HepG2 (cell line): Measurements from ENCODE around the gene PTMA. TPM values are rescaled to one million over a fixed set of nuclear protein-coding genes. Genes with fewer than 3 reads are reported as not detected.
A peak's percentile ranks its signal among the peaks of the same experiment; 100 is the strongest.

Source experiments
- HNRNPH1 ChIP-seq: fragments of 200-400 bp; formaldehyde crosslinking; optimal IDR thresholded peaks from 2 replicates; pipeline ENCODE3; 2017; ENCODE audit warnings: mild to moderate bottlenecking, low read depth, low read length
- JARID2 ChIP-seq: sonication (generic); formaldehyde crosslinking; IDR thresholded peaks from 2 replicates; pipeline ENCODE4 v1.8.1; 2023; ENCODE audit warnings: missing genetic modification reagents, inconsistent platforms; ENCODE audit not compliant: insufficient replicate concordance
- PHF20 ChIP-seq: sonication (generic); formaldehyde crosslinking; IDR thresholded peaks from 2 replicates; pipeline ENCODE4 v1.5.0; 2020; ENCODE audit warnings: mild to moderate bottlenecking, missing genetic modification reagents
- RELA ChIP-seq: sonication (generic); formaldehyde crosslinking; IDR thresholded peaks from 2 replicates; pipeline ENCODE4 v1.4.0; 2020; ENCODE audit warnings: missing genetic modification reagents
- THAP11 ChIP-seq: IDR thresholded peaks from 2 replicates; pipeline ENCODE4 v1.6.1; 2016; ENCODE audit warnings: missing biosample characterization, missing genetic modification reagents
- ZMYM4 ChIP-seq: sonication (generic); formaldehyde crosslinking; IDR thresholded peaks from 2 replicates; pipeline ENCODE4 v1.8.1; 2023; ENCODE audit warnings: mild to moderate bottlenecking, missing genetic modification reagents
- ZNF749 ChIP-seq: sonication (generic); formaldehyde crosslinking; IDR thresholded peaks from 2 replicates; pipeline ENCODE4 v1.8.0; 2022; ENCODE audit warnings: mild to moderate bottlenecking, missing genetic modification reagents, moderate library complexity, borderline replicate concordance
- polyA plus RNA-seq, 8 experiments: library from polyadenylated mRNA; depleted of rRNA in 3 of 8; stranded (reverse) in 7 of 8; unstranded in 1 of 8; fragments of >200 nt; fragmentation: Illumina TruSeq in 4 of 8; extraction: Trizol in 4 of 8; gene quantifications; 2 replicates each; pipeline versions ENCODE4 v1.2.1 to v1.2.3, GENCODE V29; 2011 to 2016; ENCODE audit warnings: low read depth in 4 of 8, missing spikeins in 1 of 8, mixed read lengths in 1 of 8; ENCODE audit not compliant: insufficient read depth in 1 of 8
- total RNA-seq, 5 experiments: library from RNA; depleted of rRNA; stranded (reverse); fragments of >200 nt; fragmentation: Illumina TruSeq; extraction: Trizol; gene quantifications; 2 replicates each; pipeline ENCODE4 v1.2.3, GENCODE V29; 2016; ENCODE audit warnings: low read depth in 1 of 5
- TF ChIP-seq, protein P1 (sequence below): sonication (generic); formaldehyde crosslinking; IDR thresholded peaks from 2 replicates; pipeline ENCODE4; 2020; ENCODE audit warnings: missing genetic modification reagents, mild to moderate bottlenecking, borderline replicate concordance
- TF ChIP-seq, protein P2 (sequence below): sonication (generic); formaldehyde crosslinking; IDR thresholded peaks from 2 replicates; pipeline ENCODE4 v1.9.0; 2021; ENCODE audit warnings: missing genetic modification reagents, borderline replicate concordance
- TF ChIP-seq, protein P3 (sequence below): sonication (generic); formaldehyde crosslinking; IDR thresholded peaks from 2 replicates; pipeline ENCODE4 v1.4.0; 2020; ENCODE audit warnings: missing genetic modification reagents, mild to moderate bottlenecking, borderline replicate concordance
- TF ChIP-seq, protein P4 (sequence below): sonication (generic); formaldehyde crosslinking; IDR thresholded peaks from 2 replicates; pipeline ENCODE4 v1.4.0; 2020; ENCODE audit warnings: missing genetic modification reagents

The PTMA gene
- total and polyA plus RNA-seq, 2 of the 13 experiments (the other 11 are each of a cell fraction or from before 2014, with no cell fraction given), result 190 to 1,086 TPM

DNA sequence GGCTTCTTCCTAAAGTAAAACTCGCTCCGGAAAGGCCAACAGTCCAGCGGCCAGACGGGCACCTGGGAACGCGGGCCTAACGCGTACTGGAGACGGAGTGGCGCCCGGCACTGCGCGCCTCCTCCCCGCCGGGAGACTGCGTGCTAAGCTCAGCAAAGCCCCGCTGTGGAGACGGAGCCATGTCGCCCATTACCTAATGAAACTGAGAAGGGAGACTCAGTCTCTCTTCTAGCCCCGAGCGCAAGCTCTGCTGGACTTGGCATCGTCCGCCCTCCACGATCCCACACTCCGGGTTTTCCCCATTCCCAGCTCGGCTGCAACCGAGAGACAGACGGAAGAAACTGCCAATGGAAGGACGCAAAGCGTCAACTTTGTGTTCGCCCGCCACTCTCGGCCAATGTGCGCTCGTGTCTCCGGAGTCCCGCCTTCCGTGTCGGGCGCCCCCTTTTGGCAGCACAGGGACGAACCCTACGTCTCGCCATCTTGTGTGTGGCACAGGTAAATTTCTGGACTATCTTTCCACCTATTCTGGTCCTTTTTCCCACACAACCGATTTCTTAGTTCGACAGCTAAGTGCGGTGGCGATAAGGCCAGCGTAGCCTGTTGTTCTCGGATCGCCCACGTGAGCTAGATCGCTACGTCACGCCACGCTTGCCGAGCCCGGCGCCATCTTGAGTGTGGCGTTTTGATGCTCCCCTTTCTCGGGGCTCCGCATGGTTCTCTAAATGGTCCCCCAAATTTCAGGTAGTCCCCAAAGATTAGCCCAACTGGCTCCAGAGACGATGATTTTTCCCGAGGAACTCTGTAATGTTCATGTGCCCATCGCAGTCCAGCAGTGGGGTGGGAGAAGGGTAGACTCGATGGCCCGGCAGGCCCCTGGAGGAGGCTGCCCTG is 1.3 kb upstream of the PTMA start (continued):
- TF ChIP-seq, protein P1, sequence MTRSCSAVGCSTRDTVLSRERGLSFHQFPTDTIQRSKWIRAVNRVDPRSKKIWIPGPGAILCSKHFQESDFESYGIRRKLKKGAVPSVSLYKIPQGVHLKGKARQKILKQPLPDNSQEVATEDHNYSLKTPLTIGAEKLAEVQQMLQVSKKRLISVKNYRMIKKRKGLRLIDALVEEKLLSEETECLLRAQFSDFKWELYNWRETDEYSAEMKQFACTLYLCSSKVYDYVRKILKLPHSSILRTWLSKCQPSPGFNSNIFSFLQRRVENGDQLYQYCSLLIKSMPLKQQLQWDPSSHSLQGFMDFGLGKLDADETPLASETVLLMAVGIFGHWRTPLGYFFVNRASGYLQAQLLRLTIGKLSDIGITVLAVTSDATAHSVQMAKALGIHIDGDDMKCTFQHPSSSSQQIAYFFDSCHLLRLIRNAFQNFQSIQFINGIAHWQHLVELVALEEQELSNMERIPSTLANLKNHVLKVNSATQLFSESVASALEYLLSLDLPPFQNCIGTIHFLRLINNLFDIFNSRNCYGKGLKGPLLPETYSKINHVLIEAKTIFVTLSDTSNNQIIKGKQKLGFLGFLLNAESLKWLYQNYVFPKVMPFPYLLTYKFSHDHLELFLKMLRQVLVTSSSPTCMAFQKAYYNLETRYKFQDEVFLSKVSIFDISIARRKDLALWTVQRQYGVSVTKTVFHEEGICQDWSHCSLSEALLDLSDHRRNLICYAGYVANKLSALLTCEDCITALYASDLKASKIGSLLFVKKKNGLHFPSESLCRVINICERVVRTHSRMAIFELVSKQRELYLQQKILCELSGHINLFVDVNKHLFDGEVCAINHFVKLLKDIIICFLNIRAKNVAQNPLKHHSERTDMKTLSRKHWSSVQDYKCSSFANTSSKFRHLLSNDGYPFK (CRISPR knock-in tag), result 0 out of 2 replicates have a peak, but pooled peaks have one; percentile 70
- peak; percentile 84; the same call in 1 of the 2 replicates for TF ChIP-seq ZMYM4 (CRISPR knock-in tag)
- TF ChIP-seq JARID2 (CRISPR knock-in tag), result no peak
- TF ChIP-seq, protein P2, sequence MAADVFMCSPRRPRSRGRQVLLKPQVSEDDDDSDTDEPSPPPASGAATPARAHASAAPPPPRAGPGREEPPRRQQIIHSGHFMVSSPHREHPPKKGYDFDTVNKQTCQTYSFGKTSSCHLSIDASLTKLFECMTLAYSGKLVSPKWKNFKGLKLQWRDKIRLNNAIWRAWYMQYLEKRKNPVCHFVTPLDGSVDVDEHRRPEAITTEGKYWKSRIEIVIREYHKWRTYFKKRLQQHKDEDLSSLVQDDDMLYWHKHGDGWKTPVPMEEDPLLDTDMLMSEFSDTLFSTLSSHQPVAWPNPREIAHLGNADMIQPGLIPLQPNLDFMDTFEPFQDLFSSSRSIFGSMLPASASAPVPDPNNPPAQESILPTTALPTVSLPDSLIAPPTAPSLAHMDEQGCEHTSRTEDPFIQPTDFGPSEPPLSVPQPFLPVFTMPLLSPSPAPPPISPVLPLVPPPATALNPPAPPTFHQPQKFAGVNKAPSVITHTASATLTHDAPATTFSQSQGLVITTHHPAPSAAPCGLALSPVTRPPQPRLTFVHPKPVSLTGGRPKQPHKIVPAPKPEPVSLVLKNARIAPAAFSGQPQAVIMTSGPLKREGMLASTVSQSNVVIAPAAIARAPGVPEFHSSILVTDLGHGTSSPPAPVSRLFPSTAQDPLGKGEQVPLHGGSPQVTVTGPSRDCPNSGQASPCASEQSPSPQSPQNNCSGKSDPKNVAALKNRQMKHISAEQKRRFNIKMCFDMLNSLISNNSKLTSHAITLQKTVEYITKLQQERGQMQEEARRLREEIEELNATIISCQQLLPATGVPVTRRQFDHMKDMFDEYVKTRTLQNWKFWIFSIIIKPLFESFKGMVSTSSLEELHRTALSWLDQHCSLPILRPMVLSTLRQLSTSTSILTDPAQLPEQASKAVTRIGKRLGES, result no peak
- TF ChIP-seq HNRNPH1, result no peak
- TF ChIP-seq THAP11 (CRISPR knock-in tag), result peak; percentile 87
- peak; percentile 56; the same call in 1 of the 2 replicates for TF ChIP-seq RELA (CRISPR knock-in tag)
- TF ChIP-seq PHF20 (CRISPR knock-in tag), result peak; percentile 72
- TF ChIP-seq, protein P3, sequence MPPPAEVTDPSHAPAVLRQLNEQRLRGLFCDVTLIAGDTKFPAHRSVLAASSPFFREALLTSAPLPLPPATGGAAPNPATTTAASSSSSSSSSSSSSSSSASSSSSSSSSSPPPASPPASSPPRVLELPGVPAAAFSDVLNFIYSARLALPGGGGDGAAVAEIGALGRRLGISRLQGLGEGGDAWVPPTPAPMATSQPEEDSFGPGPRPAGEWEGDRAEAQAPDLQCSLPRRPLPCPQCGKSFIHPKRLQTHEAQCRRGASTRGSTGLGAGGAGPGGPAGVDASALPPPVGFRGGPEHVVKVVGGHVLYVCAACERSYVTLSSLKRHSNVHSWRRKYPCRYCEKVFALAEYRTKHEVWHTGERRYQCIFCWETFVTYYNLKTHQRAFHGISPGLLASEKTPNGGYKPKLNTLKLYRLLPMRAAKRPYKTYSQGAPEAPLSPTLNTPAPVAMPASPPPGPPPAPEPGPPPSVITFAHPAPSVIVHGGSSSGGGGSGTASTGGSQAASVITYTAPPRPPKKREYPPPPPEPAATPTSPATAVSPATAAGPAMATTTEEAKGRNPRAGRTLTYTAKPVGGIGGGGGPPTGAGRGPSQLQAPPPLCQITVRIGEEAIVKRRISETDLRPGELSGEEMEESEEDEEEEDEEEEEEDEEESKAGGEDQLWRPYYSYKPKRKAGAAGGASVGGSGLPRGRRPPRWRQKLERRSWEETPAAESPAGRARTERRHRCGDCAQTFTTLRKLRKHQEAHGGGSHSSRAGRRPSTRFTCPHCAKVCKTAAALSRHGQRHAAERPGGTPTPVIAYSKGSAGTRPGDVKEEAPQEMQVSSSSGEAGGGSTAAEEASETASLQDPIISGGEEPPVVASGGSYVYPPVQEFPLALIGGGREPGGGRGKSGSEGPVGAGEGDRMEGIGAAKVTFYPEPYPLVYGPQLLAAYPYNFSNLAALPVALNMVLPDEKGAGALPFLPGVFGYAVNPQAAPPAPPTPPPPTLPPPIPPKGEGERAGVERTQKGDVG (CRISPR knock-in tag), result peak; percentile 99; the same call in 1 of the 2 replicates
- TF ChIP-seq, protein P4, sequence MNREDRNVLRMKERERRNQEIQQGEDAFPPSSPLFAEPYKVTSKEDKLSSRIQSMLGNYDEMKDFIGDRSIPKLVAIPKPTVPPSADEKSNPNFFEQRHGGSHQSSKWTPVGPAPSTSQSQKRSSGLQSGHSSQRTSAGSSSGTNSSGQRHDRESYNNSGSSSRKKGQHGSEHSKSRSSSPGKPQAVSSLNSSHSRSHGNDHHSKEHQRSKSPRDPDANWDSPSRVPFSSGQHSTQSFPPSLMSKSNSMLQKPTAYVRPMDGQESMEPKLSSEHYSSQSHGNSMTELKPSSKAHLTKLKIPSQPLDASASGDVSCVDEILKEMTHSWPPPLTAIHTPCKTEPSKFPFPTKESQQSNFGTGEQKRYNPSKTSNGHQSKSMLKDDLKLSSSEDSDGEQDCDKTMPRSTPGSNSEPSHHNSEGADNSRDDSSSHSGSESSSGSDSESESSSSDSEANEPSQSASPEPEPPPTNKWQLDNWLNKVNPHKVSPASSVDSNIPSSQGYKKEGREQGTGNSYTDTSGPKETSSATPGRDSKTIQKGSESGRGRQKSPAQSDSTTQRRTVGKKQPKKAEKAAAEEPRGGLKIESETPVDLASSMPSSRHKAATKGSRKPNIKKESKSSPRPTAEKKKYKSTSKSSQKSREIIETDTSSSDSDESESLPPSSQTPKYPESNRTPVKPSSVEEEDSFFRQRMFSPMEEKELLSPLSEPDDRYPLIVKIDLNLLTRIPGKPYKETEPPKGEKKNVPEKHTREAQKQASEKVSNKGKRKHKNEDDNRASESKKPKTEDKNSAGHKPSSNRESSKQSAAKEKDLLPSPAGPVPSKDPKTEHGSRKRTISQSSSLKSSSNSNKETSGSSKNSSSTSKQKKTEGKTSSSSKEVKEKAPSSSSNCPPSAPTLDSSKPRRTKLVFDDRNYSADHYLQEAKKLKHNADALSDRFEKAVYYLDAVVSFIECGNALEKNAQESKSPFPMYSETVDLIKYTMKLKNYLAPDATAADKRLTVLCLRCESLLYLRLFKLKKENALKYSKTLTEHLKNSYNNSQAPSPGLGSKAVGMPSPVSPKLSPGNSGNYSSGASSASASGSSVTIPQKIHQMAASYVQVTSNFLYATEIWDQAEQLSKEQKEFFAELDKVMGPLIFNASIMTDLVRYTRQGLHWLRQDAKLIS (CRISPR knock-in tag), result no peak; the same call in 1 of the 2 replicates
- TF ChIP-seq ZNF749, result no peak; the same call in 1 of the 2 replicates
